Esophagus squamous epithelium (tissue), 4 donors: ENCODE measurements around the gene PADI1.

ENCODE experiments used
- POLR2A ChIP-seq, 4 donors: fragments of 450-650 bp; IDR thresholded peaks; one replicate each; pipeline ENCODE4 v1.6.1; 2017; ENCODE audit warnings: antibody characterized with exemption in 4 of 4, mild to moderate bottlenecking in 4 of 4, moderate library complexity in 3 of 4
- TF ChIP-seq, protein P1 (sequence below), 6 experiments: fragments of 450-650 bp in 4 of 6; fragments of 200-600 bp in 2 of 6; sonication (generic) in 2 of 6; IDR thresholded peaks; one replicate each; pipeline ENCODE4 v1.5.1; 2016 to 2019; ENCODE audit warnings: antibody characterized with exemption in 6 of 6, mild to moderate bottlenecking in 4 of 6, moderate library complexity in 4 of 6

DNA sequence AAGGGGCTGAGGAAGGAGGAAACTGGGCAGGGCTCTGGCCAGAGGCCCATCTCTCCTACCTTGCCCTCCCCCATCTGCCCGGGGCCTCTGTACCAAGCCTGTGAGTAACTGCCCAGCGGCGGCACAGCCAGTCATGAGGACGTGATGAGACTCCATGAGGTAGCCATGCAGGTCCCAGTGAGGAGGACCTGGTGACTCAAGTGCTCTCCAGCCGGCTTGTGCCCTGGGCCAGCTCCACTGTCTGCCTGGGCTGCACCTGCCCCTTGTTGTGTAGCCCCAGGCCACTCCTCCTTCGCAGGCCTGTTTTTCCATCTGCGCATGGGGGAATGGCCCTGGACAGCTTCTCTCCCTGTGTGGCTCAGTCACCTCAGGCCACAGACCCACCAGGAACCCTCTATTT, 42.0 kb upstream of the PADI1 start:
- TF ChIP-seq, protein P1, sequence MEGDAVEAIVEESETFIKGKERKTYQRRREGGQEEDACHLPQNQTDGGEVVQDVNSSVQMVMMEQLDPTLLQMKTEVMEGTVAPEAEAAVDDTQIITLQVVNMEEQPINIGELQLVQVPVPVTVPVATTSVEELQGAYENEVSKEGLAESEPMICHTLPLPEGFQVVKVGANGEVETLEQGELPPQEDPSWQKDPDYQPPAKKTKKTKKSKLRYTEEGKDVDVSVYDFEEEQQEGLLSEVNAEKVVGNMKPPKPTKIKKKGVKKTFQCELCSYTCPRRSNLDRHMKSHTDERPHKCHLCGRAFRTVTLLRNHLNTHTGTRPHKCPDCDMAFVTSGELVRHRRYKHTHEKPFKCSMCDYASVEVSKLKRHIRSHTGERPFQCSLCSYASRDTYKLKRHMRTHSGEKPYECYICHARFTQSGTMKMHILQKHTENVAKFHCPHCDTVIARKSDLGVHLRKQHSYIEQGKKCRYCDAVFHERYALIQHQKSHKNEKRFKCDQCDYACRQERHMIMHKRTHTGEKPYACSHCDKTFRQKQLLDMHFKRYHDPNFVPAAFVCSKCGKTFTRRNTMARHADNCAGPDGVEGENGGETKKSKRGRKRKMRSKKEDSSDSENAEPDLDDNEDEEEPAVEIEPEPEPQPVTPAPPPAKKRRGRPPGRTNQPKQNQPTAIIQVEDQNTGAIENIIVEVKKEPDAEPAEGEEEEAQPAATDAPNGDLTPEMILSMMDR (IDR thresholded peaks at IDR 0.05): no peak
- TF ChIP-seq POLR2A (IDR thresholded peaks at IDR 0.05): no peak
